ENCODE results near the gene SLC66A2.

The SLC66A2 gene

GRCh38 chr18:79942211-79942610 lies 9.2 kb downstream of the SLC66A2 start:
- H3K79me2 ChIP-seq = peaks cover 64% of the 10 kb centered on the region
- no peaks in the 10 kb centered on the region for H3K9me3 ChIP-seq (ENCODE audit: control insufficient read depth, low read length)
- no peak overlapping the region for H3K4me3 ChIP-seq (ENCODE audit: low read depth, low read length)
- H3K36me3 ChIP-seq (ENCODE audit: control insufficient read depth, insufficient read depth, low read length) = no peaks in the 10 kb centered on the region
- no peak overlapping the region for H3K9ac ChIP-seq
- H3K4me1 ChIP-seq = no peaks in the 10 kb centered on the region
- no peaks in the 10 kb centered on the region for H3K27me3 ChIP-seq (ENCODE audit: control insufficient read depth, insufficient read depth, low read length)
- no peak overlapping the region for H3K4me2 ChIP-seq (ENCODE audit: low read length)
- no peak overlapping the region for H3K27ac ChIP-seq
- H2AFZ ChIP-seq = no peak overlapping the region
- TF ChIP-seq CTCF (IDR thresholded peaks at IDR 0.05) = no peak

GRCh38 chr18:79941473-79942119 lies 9.9 kb downstream of the SLC66A2 start:
- Histone ChIP-seq H3K9me3 (ENCODE audit: control insufficient read depth, low read length) (no peaks in the 10 kb centered on the region), H3K27me3 (ENCODE audit: control insufficient read depth, insufficient read depth, low read length) (no peaks in the 10 kb centered on the region), H3K27ac (no peak overlapping the region), H2AFZ (no peak overlapping the region), H3K9ac (no peak overlapping the region), H3K4me3 (ENCODE audit: low read depth, low read length) (no peak overlapping the region), H3K36me3 (ENCODE audit: control insufficient read depth, insufficient read depth, low read length) (no peaks in the 10 kb centered on the region), H3K79me2 (peaks cover 64% of the 10 kb centered on the region), H3K4me1 (no peaks in the 10 kb centered on the region), H3K4me2 (ENCODE audit: low read length) (no peak overlapping the region)
- TF ChIP-seq CTCF (IDR thresholded peaks at IDR 0.05) = no peak

GRCh38 chr18:79940814-79941472 lies 10.5 kb downstream of the SLC66A2 start:
- Histone ChIP-seq H3K4me2 (ENCODE audit: low read length) (no peak overlapping the region), H3K4me1 (no peaks in the 10 kb centered on the region), H3K4me3 (ENCODE audit: low read depth, low read length) (no peak overlapping the region), H3K9ac (no peak overlapping the region), H3K79me2 (peaks cover 63% of the 10 kb centered on the region), H3K27me3 (ENCODE audit: control insufficient read depth, insufficient read depth, low read length) (no peaks in the 10 kb centered on the region), H3K36me3 (ENCODE audit: control insufficient read depth, insufficient read depth, low read length) (no peaks in the 10 kb centered on the region), H3K9me3 (ENCODE audit: control insufficient read depth, low read length) (no peaks in the 10 kb centered on the region), H2AFZ (no peak overlapping the region), H3K27ac (no peak overlapping the region)
- no peak for TF ChIP-seq CTCF (IDR thresholded peaks at IDR 0.05)

- H3K27me3 ChIP-seq (ENCODE audit: control insufficient read depth, insufficient read depth, low read length) = no peaks in the 10 kb centered on the region
- H3K36me3 ChIP-seq (ENCODE audit: control insufficient read depth, insufficient read depth, low read length) = no peaks in the 10 kb centered on the region
- no peak overlapping the region for H3K4me3 ChIP-seq (ENCODE audit: low read depth, low read length)
- H2AFZ ChIP-seq = no peak overlapping the region
- H3K9ac ChIP-seq = no peak overlapping the region
- no peak overlapping the region for H3K27ac ChIP-seq
- peaks cover 64% of the 10 kb centered on the region for H3K79me2 ChIP-seq
- H3K4me2 ChIP-seq (ENCODE audit: low read length) = no peak overlapping the region
- TF ChIP-seq CTCF (IDR thresholded peaks at IDR 0.05) = no peak
- H3K4me1 ChIP-seq = no peaks in the 10 kb centered on the region
- no peaks in the 10 kb centered on the region for H3K9me3 ChIP-seq (ENCODE audit: control insufficient read depth, low read length)
Observed at GRCh38 chr18:79940126-79940813, 11.2 kb downstream of the SLC66A2 start.

All from parathyroid adenoma (tissue), 2 donors.